PC-3 (cell line): ENCODE results near the gene CIAO2A.

Experiments
- CTCF ChIP-seq: fragments of 300-600 bp; sonication (generic); conservative IDR thresholded peaks from 2 replicates; pipeline ENCODE4 v1.5.1; 2017; ENCODE audit warnings: antibody characterized with exemption, low read depth, mild to moderate bottlenecking, low read length
- EZH2phosphoT487 ChIP-seq: fragments of 300-600 bp; sonication (generic); IDR thresholded peaks from 2 replicates; pipeline ENCODE4 v1.6.1; 2018; ENCODE audit warnings: mild to moderate bottlenecking, antibody characterized with exemption, low read length, borderline replicate concordance

- no peak for TF ChIP-seq CTCF
- no peak for TF ChIP-seq EZH2phosphoT487
These were observed 61.3 kb downstream of the CIAO2A start for GRCh38 chr15:64032329-64032728.
